Adrenal gland (tissue), 5 donors: ENCODE data around the gene C21orf58.

Experiments
- CTCF ChIP-seq, 6 experiments: fragments of 450-650 bp in 4 of 6; fragments of 200-600 bp in 2 of 6; sonication (generic) in 1 of 6; IDR thresholded peaks; 1 replicate in 5 of 6; 2 replicates in 1 of 6; pipeline versions ENCODE4 v1.5.1 to v1.8.0; 2016 to 2021; ENCODE audit warnings: antibody characterized with exemption in 6 of 6, mild to moderate bottlenecking in 2 of 6, moderate library complexity in 1 of 6
- POLR2A ChIP-seq, 2 donors: fragments of 450-650 bp; IDR thresholded peaks; one replicate each; pipeline ENCODE4 v1.6.1; 2017; ENCODE audit warnings: antibody characterized with exemption in 2 of 2, mild to moderate bottlenecking in 2 of 2, moderate library complexity in 1 of 2
- donor health status: DM: no; HTN: no; CAD: no.

GRCh38 chr21:46301759-46302158, 21.9 kb downstream of the C21orf58 start:
- TF ChIP-seq CTCF (IDR thresholded peaks at IDR 0.05): no peak
- TF ChIP-seq POLR2A (IDR thresholded peaks at IDR 0.05): no peak
